Activated T-cell treated with anti-CD3 and anti-CD28 coated beads, Interleukin-2, amount 50 U/mL, for 1 hour (primary cell): Measurements from ENCODE around the gene RHOV.
"Not testable (repeated sequence)": the region's sequence is repeated elsewhere in the genome, so short reads cannot be mapped to it uniquely, and the experiment has no call there.

Source experiments
- DNase-seq: peaks from one replicate; pipeline ENCODE4 v3.0.0-alpha.2; 2020

RHOV gene

GRCh38 chr15:40871749-40872617 lies 2.1 kb downstream of the RHOV start:
- DNase-seq, result no peak

GRCh38 chr15:40870716-40871115 lies 3.3 kb downstream of the RHOV start:
- no peak for DNase-seq

- no peak for DNase-seq
Observed at GRCh38 chr15:40869686-40870085, 4.3 kb downstream of the RHOV start.

- DNase-seq, result no peak
Observed at GRCh38 chr15:40867199-40867598, 6.8 kb downstream of the RHOV start.

GRCh38 chr15:40863660-40864270 lies 10.3 kb downstream of the RHOV start:
- DNase-seq, result no peak

GRCh38 chr15:40861147-40861546 lies 12.9 kb downstream of the RHOV start:
- DNase-seq, result not testable (repeated sequence)

- peak; percentile 77 for DNase-seq
Observed at GRCh38 chr15:40859206-40859851, 14.7 kb downstream of the RHOV start.

GRCh38 chr15:40858706-40859105 lies 15.3 kb downstream of the RHOV start:
- no peak for DNase-seq

- peak; percentile 86 for DNase-seq
Observed at GRCh38 chr15:40857601-40858341, 16.3 kb downstream of the RHOV start.

- no peak for DNase-seq
Observed at GRCh38 chr15:40856746-40857145, 17.3 kb downstream of the RHOV start.

- DNase-seq, result no peak
Observed at GRCh38 chr15:40855706-40856234, 18.3 kb downstream of the RHOV start.

- DNase-seq, result no peak
Observed at GRCh38 chr15:40854161-40854560, 19.9 kb downstream of the RHOV start.

GRCh38 chr15:40853241-40853890 lies 20.7 kb downstream of the RHOV start:
- DNase-seq, result no peak

- DNase-seq, result no peak
Observed at GRCh38 chr15:40852529-40852928, 21.5 kb downstream of the RHOV start.

- no peak for DNase-seq
Observed at GRCh38 chr15:40850576-40851112, 23.4 kb downstream of the RHOV start.

GRCh38 chr15:40847223-40847961 lies 26.6 kb downstream of the RHOV start:
- no peak for DNase-seq

GRCh38 chr15:40846841-40847222 lies 27.2 kb downstream of the RHOV start:
- DNase-seq, result no peak

- DNase-seq, result no peak
Observed at GRCh38 chr15:40845511-40846284, 28.3 kb downstream of the RHOV start.

- no peak for DNase-seq
Observed at GRCh38 chr15:40845036-40845435, 29.0 kb downstream of the RHOV start.

- DNase-seq, result peak; percentile 50
Observed at GRCh38 chr15:40844696-40845030, 29.4 kb downstream of the RHOV start.
